KMS-11 (cell line): Measurements from ENCODE around the gene PER3.

Experiments
- H2AFZ ChIP-seq: fragments of 200-600 bp; sonication (generic); 2 replicates; pipeline ENCODE4 v1.6.1; 2016; ENCODE audit warnings: antibody characterized with exemption, mixed run types, low read depth
- H3K27ac ChIP-seq: fragments of 200-600 bp; sonication (generic); 2 replicates; pipeline ENCODE4 v1.6.1; 2016; ENCODE audit warnings: mild to moderate bottlenecking, mixed run types
- H3K27me3 ChIP-seq: fragments of 200-600 bp; sonication (generic); 2 replicates; pipeline ENCODE4 v1.6.1; 2017; ENCODE audit warnings: mild to moderate bottlenecking, low read depth, mixed run types, moderate library complexity; ENCODE audit not compliant: insufficient read depth
- H3K36me3 ChIP-seq: fragments of 200-600 bp; sonication (generic); 2 replicates; pipeline ENCODE4 v1.6.1; 2017; ENCODE audit warnings: mild to moderate bottlenecking, mixed run types; ENCODE audit not compliant: insufficient read depth
- H3K4me1 ChIP-seq: fragments of 200-600 bp; sonication (generic); 2 replicates; pipeline ENCODE4 v1.6.1; 2016; ENCODE audit warnings: mild to moderate bottlenecking, low read depth, mixed run types; ENCODE audit not compliant: poor library complexity, severe bottlenecking
- H3K4me2 ChIP-seq: fragments of 200-600 bp; sonication (generic); 2 replicates; pipeline ENCODE4 v1.7.0; 2016; ENCODE audit warnings: mild to moderate bottlenecking, mixed run types
- H3K4me3 ChIP-seq: fragments of 200-600 bp; sonication (generic); IDR thresholded peaks from 2 replicates; pipeline ENCODE4 v1.6.1; 2017; ENCODE audit warnings: low read depth, low read length, mixed read lengths; ENCODE audit not compliant: insufficient read depth
- H3K79me2 ChIP-seq: fragments of 200-600 bp; sonication (generic); 2 replicates; pipeline ENCODE4 v1.6.1; 2016; ENCODE audit warnings: low read depth, mixed run types; ENCODE audit not compliant: insufficient read depth
- H3K9ac ChIP-seq: fragments of 200-600 bp; sonication (generic); 2 replicates; pipeline ENCODE4 v1.6.1; 2016; ENCODE audit warnings: mild to moderate bottlenecking, mixed run types
- H4K20me1 ChIP-seq: fragments of 200-600 bp; sonication (generic); 2 replicates; pipeline ENCODE4 v1.6.1; 2016; ENCODE audit warnings: mild to moderate bottlenecking, mixed run types; ENCODE audit not compliant: insufficient read depth
- TF ChIP-seq, protein P1 (sequence below): fragments of 200-600 bp; sonication (generic); conservative IDR thresholded peaks from 2 replicates; pipeline ENCODE4 v1.6.1; 2017; ENCODE audit warnings: low read depth, mild to moderate bottlenecking, antibody characterized with exemption, low read length, moderate library complexity, mixed read lengths

The PER3 gene

DNA sequence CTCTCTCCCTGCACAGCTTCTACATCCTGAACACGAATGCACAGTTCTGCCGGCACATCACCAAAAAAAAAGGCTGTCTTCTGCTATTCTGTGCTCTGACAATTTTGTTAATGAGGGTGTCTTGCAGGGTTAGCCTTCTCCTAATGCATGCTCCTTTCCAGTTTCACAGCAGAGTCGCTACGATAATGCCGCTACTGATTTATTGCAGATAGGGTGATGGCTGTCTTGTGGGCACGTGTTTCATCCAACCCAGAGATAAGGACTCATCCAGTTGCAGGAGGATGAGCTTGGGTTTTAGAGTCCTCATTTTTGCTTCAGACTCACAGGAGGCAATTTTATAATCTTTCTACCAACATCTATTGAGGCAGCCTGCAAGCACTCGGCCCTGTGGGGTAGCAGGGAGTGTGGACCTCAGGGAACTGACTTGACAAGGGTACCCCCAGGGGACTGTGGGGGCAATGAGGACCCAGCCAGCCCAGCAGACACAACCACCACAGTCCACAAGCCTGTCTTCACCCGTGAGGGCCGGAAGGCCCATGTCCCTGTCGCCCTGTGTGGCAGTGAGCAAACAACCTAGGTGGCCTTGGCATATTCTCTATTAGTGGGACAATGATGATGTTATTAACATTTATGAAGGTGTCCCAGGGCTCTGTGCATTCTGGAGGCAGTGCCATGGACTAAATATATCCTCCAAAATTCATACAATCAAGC is 84.1 kb downstream of the PER3 start:
- TF ChIP-seq, protein P1, sequence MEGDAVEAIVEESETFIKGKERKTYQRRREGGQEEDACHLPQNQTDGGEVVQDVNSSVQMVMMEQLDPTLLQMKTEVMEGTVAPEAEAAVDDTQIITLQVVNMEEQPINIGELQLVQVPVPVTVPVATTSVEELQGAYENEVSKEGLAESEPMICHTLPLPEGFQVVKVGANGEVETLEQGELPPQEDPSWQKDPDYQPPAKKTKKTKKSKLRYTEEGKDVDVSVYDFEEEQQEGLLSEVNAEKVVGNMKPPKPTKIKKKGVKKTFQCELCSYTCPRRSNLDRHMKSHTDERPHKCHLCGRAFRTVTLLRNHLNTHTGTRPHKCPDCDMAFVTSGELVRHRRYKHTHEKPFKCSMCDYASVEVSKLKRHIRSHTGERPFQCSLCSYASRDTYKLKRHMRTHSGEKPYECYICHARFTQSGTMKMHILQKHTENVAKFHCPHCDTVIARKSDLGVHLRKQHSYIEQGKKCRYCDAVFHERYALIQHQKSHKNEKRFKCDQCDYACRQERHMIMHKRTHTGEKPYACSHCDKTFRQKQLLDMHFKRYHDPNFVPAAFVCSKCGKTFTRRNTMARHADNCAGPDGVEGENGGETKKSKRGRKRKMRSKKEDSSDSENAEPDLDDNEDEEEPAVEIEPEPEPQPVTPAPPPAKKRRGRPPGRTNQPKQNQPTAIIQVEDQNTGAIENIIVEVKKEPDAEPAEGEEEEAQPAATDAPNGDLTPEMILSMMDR, result no peak
- Histone ChIP-seq H3K4me1 (no peaks in the 10 kb centered on the region), H3K9ac (no peak overlapping the region), H3K27me3 (no peaks in the 10 kb centered on the region), H3K36me3 (no peaks in the 10 kb centered on the region), H3K4me3 (no peak overlapping the region), H3K27ac (no peak overlapping the region), H3K79me2 (no peaks in the 10 kb centered on the region), H4K20me1 (no peaks in the 10 kb centered on the region), H2AFZ (no peak overlapping the region), H3K4me2 (no peak overlapping the region)

DNA sequence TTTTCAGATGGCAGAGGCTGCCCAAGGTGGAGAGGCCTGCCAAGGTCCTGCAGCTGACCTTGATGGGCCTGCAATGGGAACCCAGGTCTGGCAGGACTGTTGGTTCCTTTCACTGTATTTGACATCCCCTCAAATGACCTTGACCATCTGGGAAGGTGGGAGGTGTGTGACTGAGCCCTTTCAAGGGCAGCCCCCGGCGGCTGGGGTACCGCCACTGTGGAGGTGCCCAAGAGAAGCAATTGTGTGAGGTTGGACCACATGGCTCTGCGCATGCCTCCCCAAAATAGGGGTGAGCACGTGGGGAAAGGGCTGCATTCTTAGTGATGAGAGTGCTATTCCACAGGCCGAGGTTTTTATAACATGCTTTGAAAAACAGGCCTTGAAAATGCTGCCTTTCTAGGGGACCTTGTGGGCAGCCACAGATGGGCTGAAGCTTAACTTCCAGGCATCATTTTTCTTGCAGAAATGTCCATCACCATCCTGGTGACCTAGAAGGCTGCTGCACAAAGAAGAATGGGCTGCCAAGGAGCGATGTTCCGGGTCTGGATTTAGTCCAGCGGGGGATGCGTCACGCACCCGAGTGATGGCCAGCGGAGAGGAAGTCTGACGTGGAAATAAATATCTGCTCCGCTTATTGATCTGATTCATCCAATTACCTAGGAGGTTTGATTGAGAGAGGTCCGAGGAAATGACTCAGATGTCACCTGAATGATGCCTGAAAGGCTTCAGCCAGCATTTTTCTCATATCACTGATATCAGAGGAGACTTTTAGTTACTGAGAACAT is 85.2 kb downstream of the PER3 start:
- Histone ChIP-seq H3K4me1 (no peaks in the 10 kb centered on the region), H3K79me2 (no peaks in the 10 kb centered on the region), H3K36me3 (no peaks in the 10 kb centered on the region), H3K9ac (no peak overlapping the region), H3K4me3 (no peak overlapping the region), H3K27ac (no peak overlapping the region), H3K4me2 (no peak overlapping the region), H4K20me1 (no peaks in the 10 kb centered on the region), H2AFZ (no peak overlapping the region), H3K27me3 (no peaks in the 10 kb centered on the region)
- TF ChIP-seq, protein P1, result no peak

DNA sequence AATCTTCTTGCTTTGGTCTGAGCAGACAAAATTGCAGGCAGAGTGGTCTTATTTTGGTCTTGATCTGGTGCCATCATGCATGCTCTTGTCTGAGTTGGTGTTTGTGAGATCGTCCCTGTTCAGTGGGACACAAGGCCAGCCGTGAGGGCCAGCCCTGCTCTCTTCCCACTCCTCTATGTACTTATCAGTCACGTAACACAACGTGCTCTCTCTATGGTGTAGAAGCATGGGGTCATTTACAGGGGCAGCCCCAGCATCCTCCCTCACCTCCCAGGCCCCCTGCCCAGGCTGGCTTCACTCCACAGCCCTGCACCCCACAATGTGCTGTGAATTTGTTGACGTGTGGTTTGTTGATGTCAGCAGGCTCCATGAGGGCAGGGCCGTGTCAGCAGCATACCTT is 87.0 kb downstream of the PER3 start:
- no peaks in the 10 kb centered on the region for H3K36me3 ChIP-seq
- TF ChIP-seq, protein P1, result no peak
- no peak overlapping the region for H2AFZ ChIP-seq
- H3K27ac ChIP-seq, result no peak overlapping the region
- H4K20me1 ChIP-seq, result no peaks in the 10 kb centered on the region
- no peak overlapping the region for H3K4me3 ChIP-seq
- no peak overlapping the region for H3K4me2 ChIP-seq
- H3K4me1 ChIP-seq, result no peaks in the 10 kb centered on the region
- no peaks in the 10 kb centered on the region for H3K27me3 ChIP-seq
- H3K9ac ChIP-seq, result no peak overlapping the region
- H3K79me2 ChIP-seq, result no peaks in the 10 kb centered on the region

DNA sequence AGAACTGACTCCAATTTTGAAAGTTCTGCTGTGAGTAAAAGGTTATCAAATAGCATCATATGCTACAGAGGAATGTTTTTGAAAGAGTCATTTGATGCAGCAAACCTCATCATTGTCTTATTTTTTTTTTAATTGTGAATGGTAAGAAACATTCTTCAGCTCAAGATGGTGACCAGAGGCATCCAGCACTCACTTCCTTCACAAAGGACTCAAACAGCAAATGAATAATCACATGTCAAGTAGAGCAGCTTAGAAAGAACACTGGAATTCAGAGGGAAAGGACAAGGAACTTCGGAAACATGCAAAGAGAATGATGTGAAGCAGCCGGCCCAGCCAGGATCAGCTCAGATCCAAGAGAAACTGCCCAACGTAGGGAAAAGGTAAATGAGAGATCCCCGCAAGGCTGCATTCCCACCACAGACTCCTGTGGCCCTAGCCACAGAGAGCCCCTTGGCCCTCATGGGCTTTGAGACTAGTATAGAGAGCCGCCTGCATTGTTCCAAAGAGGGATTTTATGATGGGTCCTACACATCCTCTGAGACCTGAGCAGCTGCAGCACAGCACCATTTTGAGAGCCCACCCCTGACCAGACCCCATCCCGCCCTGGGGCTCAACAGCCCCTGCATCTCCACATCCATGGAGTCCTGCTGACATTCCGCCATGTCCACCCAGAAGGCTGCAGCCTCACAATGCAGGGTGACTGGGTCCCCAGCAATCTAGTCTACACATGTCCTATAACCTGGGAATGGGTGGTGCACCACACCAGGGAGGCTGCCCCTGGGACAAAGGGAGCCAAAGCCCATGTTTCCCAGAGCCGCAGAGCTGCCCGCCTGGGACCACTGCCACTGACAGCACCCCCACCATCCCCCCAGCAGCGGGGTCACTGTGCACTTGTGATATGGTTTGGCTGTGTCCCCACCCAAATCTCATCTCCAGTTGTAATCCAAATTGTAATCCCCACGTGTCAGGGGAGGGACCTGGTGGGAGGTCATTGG is 90.0 kb downstream of the PER3 start:
- Histone ChIP-seq H3K27ac (no peak overlapping the region), H3K4me2 (no peak overlapping the region), H3K4me1 (no peaks in the 10 kb centered on the region), H3K79me2 (no peaks in the 10 kb centered on the region), H3K9ac (no peak overlapping the region), H4K20me1 (no peaks in the 10 kb centered on the region), H2AFZ (no peak overlapping the region), H3K4me3 (no peak overlapping the region), H3K36me3 (no peaks in the 10 kb centered on the region), H3K27me3 (no peaks in the 10 kb centered on the region)
- TF ChIP-seq, protein P1, result no peak
